Endodermal cell (in vitro differentiated cells): Measurements from ENCODE around the gene GRM3. TPM values are rescaled to one million over a fixed set of nuclear protein-coding genes. Genes with fewer than 3 reads are reported as not detected.

Experiments used
- DNase-seq: peaks from one replicate; pipeline ENCODE4 v3.0.0-alpha.2; 2017
- H3K27ac ChIP-seq: 2 replicates; pipeline ENCODE4 v1.5.1; 2013; ENCODE audit warnings: mild to moderate bottlenecking, low read depth, low read length, moderate library complexity
- H3K27me3 ChIP-seq: 2 replicates; pipeline ENCODE4 v1.6.1; 2013; ENCODE audit warnings: mild to moderate bottlenecking, low read length, moderate library complexity; ENCODE audit not compliant: insufficient read depth, control insufficient read depth, poor library complexity, severe bottlenecking
- H3K36me3 ChIP-seq: 2 replicates; pipeline ENCODE4 v1.7.0; 2013; ENCODE audit warnings: mild to moderate bottlenecking, low read length, moderate library complexity; ENCODE audit not compliant: control insufficient read depth, insufficient read depth
- H3K4me1 ChIP-seq: one replicate; pipeline ENCODE4 v1.7.0; 2013; ENCODE audit warnings: low read length; ENCODE audit not compliant: control insufficient read depth, insufficient read depth
- H3K4me3 ChIP-seq: 2 replicates; pipeline ENCODE4 v1.5.1; 2013; ENCODE audit warnings: mild to moderate bottlenecking, low read length, moderate library complexity
- H3K9ac ChIP-seq: 2 replicates; pipeline ENCODE4 v1.6.1; 2013; ENCODE audit warnings: mild to moderate bottlenecking, low read length, moderate library complexity; ENCODE audit not compliant: poor library complexity, severe bottlenecking; ENCODE audit errors: extremely low read depth
- H3K9me3 ChIP-seq: 2 replicates; pipeline ENCODE4 v1.6.1; 2013; ENCODE audit warnings: mild to moderate bottlenecking, low read length, moderate library complexity; ENCODE audit not compliant: control insufficient read depth
- H3K27ac Mint-ChIP-seq: 2 replicates; pipeline ENCODE4 v1.8.0; 2020; ENCODE audit warnings: mixed read lengths
- H3K27me3 Mint-ChIP-seq: 2 replicates; pipeline ENCODE4 v1.8.0; 2021; ENCODE audit warnings: mild to moderate bottlenecking, mixed read lengths; ENCODE audit not compliant: insufficient read depth
- H3K36me3 Mint-ChIP-seq: 2 replicates; pipeline ENCODE4 v1.8.0; 2020; ENCODE audit warnings: low read depth, mixed read lengths
- H3K4me1 Mint-ChIP-seq: 2 replicates; pipeline ENCODE4 v1.8.0; 2020; ENCODE audit warnings: mixed read lengths
- H3K4me3 Mint-ChIP-seq: 2 replicates; pipeline ENCODE4 v1.8.0; 2020; ENCODE audit warnings: mild to moderate bottlenecking, moderate library complexity, mixed read lengths
- H3K9me3 Mint-ChIP-seq: 2 replicates; pipeline ENCODE4 v1.8.0; 2020; ENCODE audit warnings: mild to moderate bottlenecking, mixed read lengths
- CTCF ChIP-seq: fragments of 200-600 bp; sonication (generic); conservative IDR thresholded peaks from 2 replicates; pipeline ENCODE4 v1.5.0; 2021; ENCODE audit warnings: antibody characterized with exemption, mild to moderate bottlenecking
- WGBS, 2 experiments: methylation state at CpG; one replicate each; pipeline versions ENCODE4 v1.1.5 to v1.1.7; 2013; ENCODE audit warnings: missing lambda C conversion rate in 2 of 2, mixed read lengths in 1 of 2; ENCODE audit not compliant: insufficient coverage in 1 of 2, insufficient read length in 1 of 2; 5-methylcytosine and 5-hydroxymethylcytosine counted together
- long read RNA-seq, 4 experiments: library from polyadenylated mRNA in 2 of 4; library from RNA in 1 of 4; library from capped mRNA in 1 of 4; stranded (forward) in 3 of 4; unstranded in 1 of 4; transcript quantifications; one replicate each; pipeline ENCODE4 v2.0.0, GENCODE V29; 2020 to 2021; ENCODE audit warnings: inconsistent platforms in 1 of 4
- polyA plus RNA-seq, 2 experiments: library from polyadenylated mRNA; stranded (reverse); fragments of 50-300 nt; gene quantifications; one replicate each; pipeline ENCODE4 v1.2.3, GENCODE V29; 2013
- total RNA-seq, 2 donors: library from RNA; stranded (reverse); fragmentation: NEBNext Ultra II Directional in 1 of 2; extraction: Animal tissue kit (Norgen Biotek cat#: 25700) in 1 of 2; gene quantifications; 2 replicates in 1 of 2; 3 replicates in 1 of 2; pipeline ENCODE4 v1.2.1, GENCODE V29; 2021

The GRM3 gene
- total RNA-seq: under 1 TPM; 0.75 to 0.91 TPM
- 3.1 TPM for polyA plus RNA-seq (2013, experiment 1 of 2)
- polyA plus RNA-seq (2013, experiment 2 of 2): 2.9 TPM
- long read RNA-seq, experiment 1: 0 reads
- long read RNA-seq, experiment 2, partial matches to known transcripts: 0 of 1 reads
- long read RNA-seq, experiment 2, other reads (novel, unspliced or antisense): 1 of 1 reads
- long read RNA-seq, experiment 3, full-length matches to known transcripts: 2 of 4 reads
- long read RNA-seq, experiment 3, partial matches to known transcripts: 1 of 4 reads
- long read RNA-seq, experiment 3, other reads (novel, unspliced or antisense): 1 of 4 reads
- long read RNA-seq, experiment 4: 0 reads

- no peaks in the 10 kb centered on the region for H3K9me3 Mint-ChIP-seq
- H3K36me3 Mint-ChIP-seq: no peaks in the 10 kb centered on the region
- WGBS, 2 experiments: 1% methylated on average over 15 to 22 of the region's 23 CpGs
- peak within 1 kb of the TSS; percentile 27 for H3K27ac Mint-ChIP-seq
- H3K4me1 Mint-ChIP-seq: peaks cover 20% of the 10 kb centered on the region
- Histone ChIP-seq H3K36me3 (no peaks in the 10 kb centered on the region), H3K4me1 (no peaks in the 10 kb centered on the region), H3K9me3 (no peaks in the 10 kb centered on the region), H3K27me3 (peaks cover 25% of the 10 kb centered on the region), H3K27ac (no peak within 1 kb of the TSS), H3K9ac (peak within 1 kb of the TSS; percentile 23), H3K4me3 (peak within 1 kb of the TSS; percentile 78)
- H3K4me3 Mint-ChIP-seq: peak within 1 kb of the TSS; percentile 69
- DNase-seq: peak; percentile 89
- H3K27me3 Mint-ChIP-seq: peaks cover 55% of the 10 kb centered on the region
- no peak for TF ChIP-seq CTCF
Observed at GRCh38 chr7:86643561-86644281, at the start of gene GRM3. TSS of gene GRM3 (plus strand) at chr7:86643909. CDS start at chr7:86765146, 121,237 bp downstream.

- Mint-ChIP-seq H3K4me1 (peaks cover 6% of the 10 kb centered on the region), H3K4me3 (no peak overlapping the region), H3K27me3 (peaks cover 2% of the 10 kb centered on the region), H3K9me3 (no peaks in the 10 kb centered on the region), H3K27ac (no peak overlapping the region), H3K36me3 (no peaks in the 10 kb centered on the region)
- no peaks in the 10 kb centered on the region for H3K4me1 ChIP-seq
- H3K4me3 ChIP-seq: no peak overlapping the region
- H3K9me3 ChIP-seq: no peaks in the 10 kb centered on the region
- H3K27ac ChIP-seq: no peak overlapping the region
- peak; percentile 92 for DNase-seq
- no peaks in the 10 kb centered on the region for H3K27me3 ChIP-seq
- no peaks in the 10 kb centered on the region for H3K36me3 ChIP-seq
- no peak overlapping the region for H3K9ac ChIP-seq
- WGBS, 2 experiments: 71 to 76% methylated on average over 15 of the region's 15 CpGs
- peak; percentile 79 for TF ChIP-seq CTCF
Observed at GRCh38 chr7:86598311-86598710, 45.4 kb upstream of the GRM3 start.

- Mint-ChIP-seq H3K9me3 (no peaks in the 10 kb centered on the region), H3K27me3 (peaks cover 2% of the 10 kb centered on the region), H3K36me3 (no peaks in the 10 kb centered on the region), H3K4me3 (no peak overlapping the region), H3K27ac (no peak overlapping the region), H3K4me1 (peaks cover 6% of the 10 kb centered on the region)
- DNase-seq: peak; percentile 53
- no peaks in the 10 kb centered on the region for H3K4me1 ChIP-seq
- WGBS, 2 experiments: 71 to 89% methylated on average over 1 to 9 of the region's 9 CpGs
- H3K4me3 ChIP-seq: no peak overlapping the region
- H3K27ac ChIP-seq: no peak overlapping the region
- no peaks in the 10 kb centered on the region for H3K27me3 ChIP-seq
- no peak for TF ChIP-seq CTCF
- H3K9ac ChIP-seq: no peak overlapping the region
- H3K36me3 ChIP-seq: no peaks in the 10 kb centered on the region
- H3K9me3 ChIP-seq: no peaks in the 10 kb centered on the region
Observed at GRCh38 chr7:86598721-86599120, 45.0 kb upstream of the GRM3 start.
